Tibial nerve (tissue), 4 donors: ENCODE results near the gene CTNNAL1. TPM values are rescaled to one million over a fixed set of nuclear protein-coding genes. Genes with fewer than 3 reads are reported as not detected.

Experiments used
- DNase-seq, 2 donors: peaks; one replicate each; pipeline ENCODE4 v3.0.0-alpha.2; 2019; ENCODE audit warnings: low spot score in 2 of 2
- H3K27ac ChIP-seq, 4 donors: fragments of 200-600 bp; sonication (generic) in 3 of 4; one replicate each; pipeline ENCODE4 v1.5.1; 2017 to 2019; ENCODE audit warnings: mild to moderate bottlenecking in 1 of 4
- H3K27me3 ChIP-seq, 2 donors: fragments of 200-600 bp; sonication (generic) in 1 of 2; one replicate each; pipeline versions ENCODE4 v1.5.1 to v1.6.0; 2017 to 2019
- H3K36me3 ChIP-seq, 3 donors: fragments of 200-600 bp; sonication (generic); one replicate each; pipeline ENCODE4 v1.5.1; 2018 to 2019
- H3K4me1 ChIP-seq, 4 donors: fragments of 200-600 bp; sonication (generic) in 3 of 4; one replicate each; pipeline ENCODE4 v1.5.1; 2017 to 2019
- H3K4me3 ChIP-seq, 4 donors: fragments of 200-600 bp; sonication (generic) in 3 of 4; one replicate each; pipeline ENCODE4 v1.5.1; 2017 to 2019; ENCODE audit warnings: mild to moderate bottlenecking in 1 of 4, moderate library complexity in 1 of 4
- H3K9me3 ChIP-seq, 4 donors: fragments of 200-600 bp; sonication (generic) in 3 of 4; one replicate each; pipeline ENCODE4 v1.5.1; 2017 to 2019
- EP300 ChIP-seq, 2 donors: sonication (generic); formaldehyde crosslinking; IDR thresholded peaks; one replicate each; pipeline ENCODE4 v1.6.1; 2017; ENCODE audit warnings: antibody characterized with exemption in 2 of 2, mild to moderate bottlenecking in 1 of 2
- POLR2A ChIP-seq, 2 donors: fragments of 450-650 bp; IDR thresholded peaks; one replicate each; pipeline ENCODE4 v1.6.1; 2017; ENCODE audit warnings: antibody characterized with exemption in 2 of 2, mild to moderate bottlenecking in 2 of 2, moderate library complexity in 2 of 2
- WGBS, 2 donors: methylation state at CpG; one replicate each; pipeline ENCODE4 v1.1.5; 2018; 5-methylcytosine and 5-hydroxymethylcytosine counted together
- total RNA-seq, 4 donors: library from RNA; depleted of rRNA; stranded (reverse); fragments of >200 nt; gene quantifications; one replicate each; pipeline ENCODE4 v1.1.0, GENCODE V29; 2016
- TF ChIP-seq, protein P1 (sequence below), 5 experiments: fragments of 200-600 bp in 3 of 5; fragments of 450-650 bp in 2 of 5; sonication (generic) in 3 of 5; IDR thresholded peaks; one replicate each; pipeline ENCODE4 v1.5.1; 2016 to 2019; ENCODE audit warnings: antibody characterized with exemption in 5 of 5, mild to moderate bottlenecking in 3 of 5, moderate library complexity in 2 of 5

CTNNAL1 gene
- total RNA-seq, 4 donors from 2014 or later = 52.8 to 144 (median 118) TPM

DNA sequence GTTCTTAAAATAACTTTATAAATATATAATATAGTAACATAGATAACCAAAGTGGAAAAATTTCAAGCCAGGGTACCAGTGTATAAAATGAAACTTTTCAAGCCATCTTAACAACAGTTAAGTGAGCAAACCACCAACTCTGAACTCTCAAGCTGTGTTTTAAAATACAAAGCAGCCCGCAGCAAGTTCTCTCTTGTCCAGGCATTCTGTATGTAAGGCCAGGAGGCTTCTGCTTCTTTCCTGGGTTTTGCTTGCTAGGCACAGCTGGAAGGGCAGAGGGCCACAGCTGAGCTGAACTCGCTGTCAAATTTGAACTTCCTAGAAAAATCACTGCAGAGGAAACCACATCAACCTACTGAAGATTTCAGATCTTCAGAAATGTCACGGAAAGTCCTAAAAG is 6.8 kb upstream of the CTNNAL1 start:
- no peaks in the 10 kb centered on the region for H3K9me3 ChIP-seq
- H3K27me3 ChIP-seq = no peaks in the 10 kb centered on the region
- 87 to 92% methylated on average over 3 of the region's 3 CpGs for WGBS, 2 donors
- H3K4me1 ChIP-seq = peaks cover 0 to 22% (median 0%) of the 10 kb centered on the region in 4 donors
- H3K27ac ChIP-seq = no peak overlapping the region
- H3K36me3 ChIP-seq = peaks cover 0 to 12% (median 0%) of the 10 kb centered on the region in 3 donors
- no peak for DNase-seq
- H3K4me3 ChIP-seq = no peak overlapping the region
- TF ChIP-seq EP300 (IDR thresholded peaks at IDR 0.05) (no peak), POLR2A (IDR thresholded peaks at IDR 0.05) (no peak)
- TF ChIP-seq, protein P1, sequence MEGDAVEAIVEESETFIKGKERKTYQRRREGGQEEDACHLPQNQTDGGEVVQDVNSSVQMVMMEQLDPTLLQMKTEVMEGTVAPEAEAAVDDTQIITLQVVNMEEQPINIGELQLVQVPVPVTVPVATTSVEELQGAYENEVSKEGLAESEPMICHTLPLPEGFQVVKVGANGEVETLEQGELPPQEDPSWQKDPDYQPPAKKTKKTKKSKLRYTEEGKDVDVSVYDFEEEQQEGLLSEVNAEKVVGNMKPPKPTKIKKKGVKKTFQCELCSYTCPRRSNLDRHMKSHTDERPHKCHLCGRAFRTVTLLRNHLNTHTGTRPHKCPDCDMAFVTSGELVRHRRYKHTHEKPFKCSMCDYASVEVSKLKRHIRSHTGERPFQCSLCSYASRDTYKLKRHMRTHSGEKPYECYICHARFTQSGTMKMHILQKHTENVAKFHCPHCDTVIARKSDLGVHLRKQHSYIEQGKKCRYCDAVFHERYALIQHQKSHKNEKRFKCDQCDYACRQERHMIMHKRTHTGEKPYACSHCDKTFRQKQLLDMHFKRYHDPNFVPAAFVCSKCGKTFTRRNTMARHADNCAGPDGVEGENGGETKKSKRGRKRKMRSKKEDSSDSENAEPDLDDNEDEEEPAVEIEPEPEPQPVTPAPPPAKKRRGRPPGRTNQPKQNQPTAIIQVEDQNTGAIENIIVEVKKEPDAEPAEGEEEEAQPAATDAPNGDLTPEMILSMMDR (IDR thresholded peaks at IDR 0.05) = no peak

- H3K4me1 ChIP-seq = peaks cover 0 to 26% (median 3%) of the 10 kb centered on the region in 4 donors
- no peak for DNase-seq
- 77 to 85% methylated on average over 3 of the region's 3 CpGs for WGBS, 2 donors
Observed at GRCh38 chr9:109019420-109019819, 6.1 kb upstream of the CTNNAL1 start.

GRCh38 chr9:109017493-109017892 is 4.2 kb upstream of the CTNNAL1 start:
- Histone ChIP-seq H3K36me3 (peaks cover 0 to 12% (median 0%) of the 10 kb centered on the region in 3 donors), H3K27ac (peak overlapping the region in 1 of 4 donors; percentile 29), H3K4me3 (no peak overlapping the region), H3K9me3 (no peaks in the 10 kb centered on the region), H3K4me1 (peaks cover 0 to 30% (median 6%) of the 10 kb centered on the region in 4 donors), H3K27me3 (no peaks in the 10 kb centered on the region)
- WGBS, 2 donors = 86 to 93% methylated on average over 6 of the region's 6 CpGs
- DNase-seq = no peak
- TF ChIP-seq POLR2A (IDR thresholded peaks at IDR 0.05) (no peak), EP300 (IDR thresholded peaks at IDR 0.05) (no peak)
- TF ChIP-seq, protein P1 (IDR thresholded peaks at IDR 0.05) = no peak

More at GRCh38 chr9:109019420-109019819, 6.1 kb upstream of the CTNNAL1 start:
- no peak for TF ChIP-seq EP300 (IDR thresholded peaks at IDR 0.05)
- TF ChIP-seq, protein P1 (IDR thresholded peaks at IDR 0.05) = no peak
- TF ChIP-seq POLR2A (IDR thresholded peaks at IDR 0.05) = no peak
- Histone ChIP-seq H3K27me3 (no peaks in the 10 kb centered on the region), H3K27ac (no peak overlapping the region), H3K9me3 (no peaks in the 10 kb centered on the region), H3K4me3 (no peak overlapping the region), H3K36me3 (peaks cover 0 to 12% (median 0%) of the 10 kb centered on the region in 3 donors)

GRCh38 chr9:109017061-109017460 is 3.8 kb upstream of the CTNNAL1 start:
- Histone ChIP-seq H3K4me3 (no peak overlapping the region), H3K27me3 (no peaks in the 10 kb centered on the region), H3K9me3 (no peaks in the 10 kb centered on the region), H3K4me1 (peaks cover 0 to 32% (median 8%) of the 10 kb centered on the region in 4 donors), H3K36me3 (peaks cover 0 to 12% (median 0%) of the 10 kb centered on the region in 3 donors), H3K27ac (peak overlapping the region in 1 of 4 donors; percentile 29)
- no peak for TF ChIP-seq EP300 (IDR thresholded peaks at IDR 0.05)
- no peak for TF ChIP-seq POLR2A (IDR thresholded peaks at IDR 0.05)
- TF ChIP-seq, protein P1 (IDR thresholded peaks at IDR 0.05) = no peak
- DNase-seq = no peak

- Histone ChIP-seq H3K27me3 (no peaks in the 10 kb centered on the region), H3K36me3 (peaks cover 0 to 12% (median 0%) of the 10 kb centered on the region in 3 donors), H3K27ac (no peak overlapping the region), H3K4me1 (peaks cover 0 to 41% (median 12%) of the 10 kb centered on the region in 4 donors), H3K9me3 (no peaks in the 10 kb centered on the region), H3K4me3 (no peak overlapping the region)
- TF ChIP-seq, protein P1 (IDR thresholded peaks at IDR 0.05) = no peak
- TF ChIP-seq POLR2A (IDR thresholded peaks at IDR 0.05) (no peak), EP300 (IDR thresholded peaks at IDR 0.05) (no peak)
- 40 to 44% methylated on average over 1 of the region's 1 CpG for WGBS, 2 donors
- no peak for DNase-seq
Observed at GRCh38 chr9:109016132-109016531, 2.8 kb upstream of the CTNNAL1 start.
